Activated CD4-positive, alpha-beta memory T cell treated with anti-CD3 and anti-CD28 coated beads, Interleukin-2, amount 10 ng/mL, durations not matched to agents 7 days and 5 days (primary cell): Measurements from ENCODE around the gene LCN6. TPM values are rescaled to one million over a fixed set of nuclear protein-coding genes. Genes with fewer than 3 reads are reported as not detected.
"Not testable (repeated sequence)": the region's sequence is repeated elsewhere in the genome, so short reads cannot be mapped to it uniquely, and the experiment has no call there.

Experiments used
- CTCF ChIA-PET: fragments of 350-600 bp; sonication (Branson Sonifier 250); formaldehyde crosslinking; loops from one replicate; lab custom pipeline; 2021; ENCODE audit warnings: antibody characterized with exemption, inconsistent platforms; lab: Charles Lee
- POLR2A ChIA-PET: fragments of 350-600 bp; sonication (Branson Sonifier 250); formaldehyde crosslinking; loops from one replicate; lab custom pipeline; 2021; ENCODE audit warnings: antibody characterized with exemption; lab: Charles Lee
- DNase-seq: peaks from one replicate; pipeline ENCODE4 v3.0.0-alpha.2; 2020
- H3K27ac Mint-ChIP-seq: one replicate; pipeline ENCODE4 v1.8.0; 2021; ENCODE audit warnings: mild to moderate bottlenecking, mixed read lengths
- H3K27me3 Mint-ChIP-seq: one replicate; pipeline ENCODE4 v1.8.0; 2021; ENCODE audit warnings: mixed read lengths
- H3K36me3 Mint-ChIP-seq: one replicate; pipeline ENCODE4 v1.8.0; 2021; ENCODE audit warnings: low read depth, mixed read lengths
- H3K4me1 Mint-ChIP-seq: one replicate; pipeline ENCODE4 v1.8.0; 2021; ENCODE audit warnings: mixed read lengths
- H3K4me3 Mint-ChIP-seq: one replicate; pipeline ENCODE4 v1.8.0; 2021; ENCODE audit warnings: mild to moderate bottlenecking, mixed read lengths
- H3K9me3 Mint-ChIP-seq: one replicate; pipeline ENCODE4 v1.8.0; 2021; ENCODE audit warnings: mixed read lengths
- total RNA-seq, 2 experiments: library from RNA; stranded (reverse); gene quantifications; one replicate each; pipeline ENCODE4 v1.2.3, GENCODE V29; 2021

The LCN6 gene
- total RNA-seq, 2 experiments from 2014 or later, result 0.40 TPM; not detected in 1

DNA sequence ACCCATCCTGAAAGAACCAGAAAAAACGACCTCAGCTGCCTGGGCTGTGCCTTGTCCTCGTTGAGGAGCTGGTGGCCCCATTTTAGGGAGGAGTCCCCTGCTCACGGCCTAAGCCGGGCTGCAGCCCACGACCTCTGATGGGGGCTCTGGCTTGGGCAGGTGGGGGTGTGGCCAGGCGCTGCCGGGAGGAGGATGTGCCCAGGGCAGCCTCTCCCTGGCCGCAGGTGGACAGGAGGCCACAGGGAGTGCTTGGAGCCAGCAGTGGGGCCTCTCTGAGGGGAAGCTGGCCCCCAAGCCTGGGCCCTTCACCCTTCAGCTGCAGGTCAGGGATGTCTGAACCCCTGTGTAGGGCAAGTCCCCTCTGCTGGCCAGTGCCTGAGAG is 33.4 kb downstream of the LCN6 start:
- POLR2A ChIA-PET, result interaction anchor here (1.3 to 2.7 kb wide), 2 partner anchors 13 to 29 kb away, joined by 3 to 23 read pairs; no protein-coding TSS in a partner anchor
- Mint-ChIP-seq H3K4me1 (peaks cover 5% of the 10 kb centered on the region), H3K36me3 (no peaks in the 10 kb centered on the region), H3K9me3 (no peaks in the 10 kb centered on the region), H3K4me3 (no peak overlapping the region), H3K27me3 (peaks cover 28% of the 10 kb centered on the region), H3K27ac (no peak overlapping the region)
- DNase-seq, result no peak
- CTCF ChIA-PET, result interaction anchor here (1.5 kb wide), 1 partner anchor 12 kb away, joined by 6 read pairs; no protein-coding TSS in a partner anchor

DNA sequence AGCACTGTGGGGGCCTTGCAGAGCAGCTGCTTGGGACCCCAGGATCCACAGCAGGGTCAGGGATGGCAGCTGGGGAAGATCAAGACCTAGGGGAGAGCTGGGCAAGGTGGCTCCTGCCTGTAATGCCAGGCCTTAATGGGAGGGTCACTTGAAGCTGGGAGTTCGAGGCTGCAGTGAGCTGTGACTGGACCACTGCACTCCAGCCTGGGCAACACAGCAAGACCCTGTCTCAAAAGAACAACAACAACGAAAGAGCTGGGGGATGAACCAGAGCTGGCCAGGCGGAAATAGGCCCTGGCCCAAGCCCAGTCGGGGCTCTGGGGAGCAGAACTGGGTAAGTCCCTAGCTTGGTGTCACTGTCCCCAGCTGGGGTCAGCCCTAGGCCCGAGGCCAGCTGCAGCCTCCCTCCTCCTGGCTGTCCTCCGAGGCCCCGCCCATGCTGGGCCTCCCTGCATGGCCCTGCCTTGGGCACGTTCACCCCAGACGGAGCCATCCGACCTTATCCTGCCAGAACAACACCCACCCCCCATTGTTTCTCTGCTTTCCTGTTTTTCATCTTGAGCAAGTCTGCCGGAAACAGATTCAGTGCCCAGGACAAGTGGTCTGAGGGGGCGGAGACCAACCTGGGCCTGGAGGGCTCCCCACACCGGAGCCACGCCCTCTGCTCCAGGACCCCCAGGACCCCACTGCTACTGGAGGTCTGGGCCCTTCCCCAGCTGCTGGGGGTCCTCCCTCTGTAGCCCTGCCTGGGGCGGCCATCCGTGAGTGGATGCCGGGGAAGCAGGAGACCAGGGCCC is 34.0 kb downstream of the LCN6 start:
- H3K9me3 Mint-ChIP-seq, result no peaks in the 10 kb centered on the region
- H3K27ac Mint-ChIP-seq, result no peak overlapping the region
- ChIA-PET CTCF (interaction anchor here (1.2 to 1.5 kb wide), 2 partner anchors 11 to 13 kb away, joined by 3 to 6 read pairs; no protein-coding TSS in a partner anchor), POLR2A (interaction anchor here (1.0 to 2.7 kb wide), 3 partner anchors 9 to 28 kb away, joined by 3 to 23 read pairs (median 4); no protein-coding TSS in a partner anchor)
- H3K27me3 Mint-ChIP-seq, result peaks cover 28% of the 10 kb centered on the region
- no peak for DNase-seq
- H3K4me3 Mint-ChIP-seq, result no peak overlapping the region
- no peaks in the 10 kb centered on the region for H3K36me3 Mint-ChIP-seq
- peaks cover 4% of the 10 kb centered on the region for H3K4me1 Mint-ChIP-seq

DNA sequence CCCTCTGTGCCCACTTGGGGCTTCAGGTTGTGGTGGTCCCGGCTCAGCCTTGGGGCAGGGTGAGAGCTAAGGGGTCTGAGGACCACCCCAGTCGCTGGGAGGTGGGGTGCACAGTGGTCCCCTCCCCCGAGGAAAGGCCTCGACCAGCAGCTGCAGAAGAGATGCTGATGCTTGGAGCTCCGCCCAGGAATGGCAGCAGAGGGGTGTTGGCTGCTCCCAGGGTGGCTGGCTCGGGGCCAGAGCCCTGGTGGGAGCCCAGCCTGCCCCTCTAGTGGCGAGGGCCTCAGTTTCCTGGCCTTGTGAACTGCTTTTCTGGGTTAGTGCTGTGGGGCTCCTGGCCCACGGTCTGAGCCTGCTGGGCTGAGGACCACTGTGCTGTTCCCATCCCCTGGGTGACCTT is 34.8 kb downstream of the LCN6 start:
- ChIA-PET CTCF (interaction anchor here (1.2 to 1.5 kb wide), 2 partner anchors 12 to 13 kb away, joined by 3 to 6 read pairs; no protein-coding TSS in a partner anchor), POLR2A (interaction anchor here (1.0 to 2.7 kb wide), 3 partner anchors 10 to 28 kb away, joined by 3 to 23 read pairs (median 4); no protein-coding TSS in a partner anchor)
- H3K4me3 Mint-ChIP-seq, result no peak overlapping the region

DNA sequence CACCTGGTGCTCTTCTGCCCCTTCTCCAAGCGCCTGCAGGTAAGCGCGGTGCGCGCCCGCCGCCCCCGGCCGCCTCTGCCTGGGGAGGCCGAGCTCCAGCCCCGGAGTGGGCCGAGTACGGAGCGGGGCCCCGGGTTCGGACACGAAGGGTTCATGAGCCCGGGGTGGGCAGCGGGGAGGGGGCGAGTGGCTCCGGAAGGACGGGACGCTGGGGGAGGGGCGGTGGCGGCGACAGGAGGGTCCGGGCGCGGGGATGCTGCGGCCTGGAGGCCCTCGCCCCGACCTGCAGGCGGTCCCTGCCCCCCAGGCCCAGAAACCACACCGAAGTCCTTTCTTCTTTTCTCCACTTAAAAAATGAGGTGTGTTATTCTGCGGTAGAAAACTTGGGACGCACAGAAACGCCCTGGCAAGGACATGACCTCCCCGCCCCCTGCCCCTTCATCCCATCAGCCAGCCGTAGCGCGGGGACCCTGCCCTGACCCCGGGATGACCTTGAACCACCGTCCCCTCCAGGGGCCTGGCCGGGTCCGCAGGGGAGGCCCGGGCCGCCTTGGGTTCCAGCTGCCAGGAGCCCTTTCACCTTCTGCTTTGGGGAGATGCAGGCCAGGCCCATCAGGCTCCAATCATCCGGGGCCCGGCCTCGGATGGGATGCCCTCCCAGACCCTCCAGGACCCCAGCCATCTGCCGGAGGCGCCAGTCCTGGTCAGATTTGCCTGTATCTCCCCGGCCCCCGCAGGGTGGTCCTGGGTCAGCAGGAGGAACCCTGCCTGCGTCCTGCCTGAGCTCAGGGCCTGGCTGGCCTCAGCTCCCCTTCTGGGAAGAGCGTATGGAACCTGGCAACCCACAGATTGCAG is 35.4 kb downstream of the LCN6 start:
- H3K27me3 Mint-ChIP-seq, result peaks cover 30% of the 10 kb centered on the region
- H3K4me3 Mint-ChIP-seq, result no peak overlapping the region
- no peak for DNase-seq
- no peaks in the 10 kb centered on the region for H3K9me3 Mint-ChIP-seq
- ChIA-PET CTCF (no interaction called here), POLR2A (interaction anchor here (1.0 to 2.7 kb wide), 2 partner anchors 11 to 14 kb away, joined by 4 to 23 read pairs; no protein-coding TSS in a partner anchor)
- peaks cover 2% of the 10 kb centered on the region for H3K4me1 Mint-ChIP-seq
- H3K36me3 Mint-ChIP-seq, result no peaks in the 10 kb centered on the region
- H3K27ac Mint-ChIP-seq, result no peak overlapping the region

More for the DNA sequence above, 34.8 kb downstream of the LCN6 start:
- Mint-ChIP-seq H3K27ac (no peak overlapping the region), H3K36me3 (no peaks in the 10 kb centered on the region), H3K9me3 (no peaks in the 10 kb centered on the region), H3K4me1 (peaks cover 2% of the 10 kb centered on the region), H3K27me3 (peaks cover 28% of the 10 kb centered on the region)
- DNase-seq, result no peak

DNA sequence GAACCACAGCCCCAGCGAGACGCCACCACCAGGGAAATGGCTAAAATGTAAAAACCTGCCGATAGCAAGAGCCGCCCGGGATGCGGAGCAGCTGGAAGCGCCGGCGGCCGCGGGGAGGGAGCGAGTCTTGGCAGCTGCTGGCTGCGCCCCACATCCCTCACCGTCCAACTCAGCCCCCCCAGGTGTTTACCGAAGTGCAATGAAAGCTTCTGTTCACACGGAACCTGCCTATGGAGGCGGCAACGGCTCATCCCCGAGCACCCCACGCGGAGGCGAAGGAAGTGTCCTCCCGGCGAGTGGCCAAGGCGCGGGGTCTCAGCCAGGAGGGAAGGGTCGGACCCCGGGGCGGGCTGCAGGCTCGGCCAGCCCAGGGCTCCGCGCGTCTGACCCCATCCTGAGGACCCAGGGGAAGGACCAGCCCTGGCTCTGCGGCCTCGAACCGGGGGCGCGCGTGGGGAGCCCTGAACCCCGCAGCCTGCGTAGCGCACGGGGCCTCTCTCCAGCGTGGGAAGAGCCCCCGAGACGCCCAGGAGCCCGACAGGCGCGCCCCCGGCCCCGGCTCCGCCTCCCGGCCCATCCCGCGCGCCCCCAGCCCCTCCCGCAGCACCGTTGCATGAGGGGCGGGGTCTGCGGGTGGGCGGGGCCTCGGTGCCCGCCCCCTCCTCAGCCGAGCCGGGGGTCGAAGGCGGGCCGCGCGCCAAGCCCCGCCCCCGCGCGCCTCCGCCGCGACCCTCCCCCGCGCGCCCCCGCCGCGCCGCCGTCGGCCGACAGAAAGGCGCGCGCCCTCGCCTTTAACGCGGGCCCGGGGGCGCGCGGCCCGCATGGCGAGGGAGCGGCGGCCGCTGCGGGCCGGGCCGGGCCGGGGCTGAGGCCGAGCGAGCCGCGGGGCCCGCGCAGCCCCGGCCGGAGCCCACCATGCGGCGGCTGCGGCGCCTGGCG is 36.3 kb downstream of the LCN6 start, which contains the start of gene DIPK1B:
Gene DIPK1B, plus strand, starts transcription at position 822 of the 939 bp plus-strand sequence. Its CDS starts 94 bp downstream, at position 916.
- no peaks in the 10 kb centered on the region for H3K36me3 Mint-ChIP-seq
- ChIA-PET CTCF (no interaction called here), POLR2A (no interaction called here)
- H3K27me3 Mint-ChIP-seq, result peaks cover 31% of the 10 kb centered on the region
- no peak within 1 kb of the TSS for H3K4me3 Mint-ChIP-seq
- no peak within 1 kb of the TSS for H3K27ac Mint-ChIP-seq
- H3K4me1 Mint-ChIP-seq, result peaks cover 2% of the 10 kb centered on the region
- DNase-seq, result no peak
- H3K9me3 Mint-ChIP-seq, result no peaks in the 10 kb centered on the region

DNA sequence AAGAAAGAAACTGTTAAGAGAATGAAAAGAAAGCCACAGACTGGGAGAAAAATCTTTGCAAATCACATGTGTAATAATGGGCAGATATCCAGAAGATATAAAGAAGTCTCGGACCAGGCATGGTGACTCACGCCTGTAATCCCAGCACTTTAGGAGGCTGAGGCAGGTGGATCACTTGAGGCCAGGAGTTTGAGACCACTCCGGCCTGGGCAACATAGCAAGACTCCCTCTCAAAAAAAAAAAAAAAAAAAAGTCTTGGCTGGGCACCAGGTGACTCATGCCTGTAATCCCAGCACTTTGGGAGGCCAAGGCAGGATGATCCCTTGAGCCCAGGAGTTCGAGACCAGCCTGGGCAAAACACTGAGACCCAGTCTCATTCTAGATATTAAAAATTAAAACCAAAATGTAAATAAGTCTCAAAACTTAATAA is 37.1 kb downstream of the LCN6 start:
- POLR2A ChIA-PET, H3K36me3 Mint-ChIP-seq, H3K27ac Mint-ChIP-seq, H3K4me1 Mint-ChIP-seq, DNase-seq, CTCF ChIA-PET, H3K4me3 Mint-ChIP-seq, H3K9me3 Mint-ChIP-seq: not testable (repeated sequence)
- peaks cover 31% of the 10 kb centered on the region for H3K27me3 Mint-ChIP-seq

DNA sequence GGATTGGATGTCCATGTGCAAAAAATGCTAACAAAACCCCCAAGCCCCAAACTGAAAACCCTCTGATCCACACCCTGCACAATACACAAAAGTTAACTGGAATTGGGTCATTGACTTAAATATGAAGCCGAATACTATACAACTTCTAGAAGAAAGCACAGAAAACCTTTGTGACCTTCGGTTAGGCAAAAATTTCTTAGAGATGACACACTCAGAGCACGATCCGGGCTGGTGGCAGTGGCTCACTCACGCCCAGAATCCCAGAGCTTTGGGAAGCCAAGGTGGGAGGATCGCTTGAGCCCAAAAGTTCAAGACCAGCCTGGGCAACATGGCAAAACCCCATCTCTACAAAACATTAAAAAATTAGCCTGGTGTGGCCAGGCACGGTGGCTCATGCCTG is 37.8 kb downstream of the LCN6 start:
- no peak for DNase-seq
- Mint-ChIP-seq H3K4me3 (no peak overlapping the region), H3K4me1 (peaks cover 2% of the 10 kb centered on the region), H3K9me3 (no peaks in the 10 kb centered on the region), H3K27me3 (peaks cover 33% of the 10 kb centered on the region), H3K27ac (no peak overlapping the region), H3K36me3 (no peaks in the 10 kb centered on the region)
- CTCF ChIA-PET, result no interaction called here
- POLR2A ChIA-PET, result no interaction called here

DNA sequence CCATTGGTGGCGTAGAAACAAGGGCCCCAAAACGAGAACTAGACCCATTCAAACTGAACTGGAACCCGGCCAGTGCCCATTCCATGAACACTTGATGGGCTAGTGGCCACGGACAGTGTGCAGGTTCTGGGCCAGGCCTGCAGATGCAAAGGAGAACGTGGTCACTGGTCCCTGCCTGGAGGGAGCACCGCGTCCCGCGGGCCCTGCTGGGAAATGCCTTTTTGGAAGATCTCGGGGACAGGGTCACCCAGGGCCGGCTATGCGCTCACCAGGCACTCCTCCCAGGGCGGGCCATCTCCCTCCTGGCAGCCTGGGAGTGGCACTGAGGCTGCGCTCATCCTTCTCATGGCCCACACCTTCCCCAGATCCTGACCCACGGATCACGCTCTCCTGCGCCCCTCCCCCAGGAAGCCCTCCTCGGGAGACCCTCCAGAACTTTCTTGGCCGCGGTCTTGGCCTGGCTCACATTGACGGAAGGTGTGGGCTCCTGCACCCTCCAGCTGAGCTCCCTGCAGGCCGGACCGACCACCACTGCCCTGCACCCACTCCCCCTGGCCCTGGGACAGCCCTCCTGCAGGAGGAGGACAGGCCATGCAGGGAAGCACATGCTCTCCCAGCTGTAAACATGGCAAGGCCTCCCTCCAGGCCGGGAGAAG is 38.7 kb downstream of the LCN6 start:
- DNase-seq, result no peak
- H3K4me1 Mint-ChIP-seq, result peaks cover 2% of the 10 kb centered on the region
- no peaks in the 10 kb centered on the region for H3K9me3 Mint-ChIP-seq
- H3K36me3 Mint-ChIP-seq, result no peaks in the 10 kb centered on the region
- H3K4me3 Mint-ChIP-seq, result no peak overlapping the region
- no peak overlapping the region for H3K27ac Mint-ChIP-seq
- H3K27me3 Mint-ChIP-seq, result peaks cover 34% of the 10 kb centered on the region
- ChIA-PET CTCF (interaction anchor here (1.8 kb wide), 1 partner anchor 17 kb away, joined by 6 read pairs; no protein-coding TSS in a partner anchor), POLR2A (no interaction called here)

DNA sequence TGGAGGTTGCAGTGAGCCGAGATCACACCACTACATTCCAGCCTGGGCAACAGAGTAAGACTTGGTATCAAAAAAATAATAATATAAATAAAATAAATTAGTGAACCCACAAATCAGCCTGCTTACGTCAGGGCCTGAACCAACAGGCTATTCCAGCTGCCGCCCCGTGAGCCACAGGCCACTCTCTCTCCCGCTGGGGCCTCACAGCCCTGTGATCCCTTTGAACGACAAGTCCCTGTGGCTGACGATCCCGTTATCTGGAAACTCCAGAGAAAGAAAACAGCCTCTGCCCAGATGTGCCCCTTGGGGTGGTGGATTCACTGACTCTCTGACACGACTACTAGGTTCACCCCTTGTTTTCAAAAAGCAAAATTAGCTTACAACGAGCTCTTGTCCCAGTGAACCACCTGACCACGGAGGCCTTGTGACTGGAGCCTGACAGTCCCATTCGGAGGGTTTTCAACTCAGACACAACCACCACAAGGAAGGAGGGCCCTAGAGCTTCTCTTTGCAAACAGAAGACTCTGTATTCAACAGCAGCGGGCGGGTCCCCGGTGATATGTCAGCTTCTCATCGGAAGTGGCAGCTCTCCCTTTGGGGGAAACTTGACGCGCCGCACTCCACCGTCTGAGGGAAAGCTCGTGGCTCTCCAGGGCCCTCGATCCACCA is 40.3 kb downstream of the LCN6 start:
- Mint-ChIP-seq H3K36me3 (no peaks in the 10 kb centered on the region), H3K27me3 (peaks cover 29% of the 10 kb centered on the region), H3K4me1 (peaks cover 2% of the 10 kb centered on the region), H3K4me3 (no peak overlapping the region), H3K27ac (no peak overlapping the region), H3K9me3 (no peaks in the 10 kb centered on the region)
- POLR2A ChIA-PET, result interaction anchor here (1.3 to 2.1 kb wide), 2 partner anchors 19 to 21 kb away, joined by 3 to 12 read pairs; no protein-coding TSS in a partner anchor
- no peak for DNase-seq
- CTCF ChIA-PET, result interaction anchor here (0.8 to 1.8 kb wide), 3 partner anchors 15 to 36 kb away, joined by 3 to 6 read pairs (median 3); no protein-coding TSS in a partner anchor

DNA sequence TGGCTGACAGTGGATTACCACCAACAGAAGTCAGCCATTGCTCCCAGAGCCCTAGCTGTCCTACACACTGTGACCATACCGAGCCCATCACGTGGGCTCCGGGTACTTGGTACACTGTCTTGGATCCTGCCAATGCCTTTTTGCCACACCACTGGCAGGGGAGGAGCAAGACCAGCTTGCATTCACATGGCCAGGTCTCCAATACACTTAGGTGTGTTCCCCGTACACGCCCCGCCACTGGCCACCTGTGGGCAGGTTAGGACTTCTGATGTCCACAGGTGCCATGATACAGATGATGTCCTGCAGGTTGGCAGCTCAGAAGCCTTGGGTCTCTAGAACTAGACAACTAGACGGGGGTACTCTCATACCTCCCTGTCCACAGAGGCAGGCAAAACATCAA is 41.3 kb downstream of the LCN6 start:
- H3K4me3 Mint-ChIP-seq, result no peak overlapping the region
- no peak overlapping the region for H3K27ac Mint-ChIP-seq

DNA sequence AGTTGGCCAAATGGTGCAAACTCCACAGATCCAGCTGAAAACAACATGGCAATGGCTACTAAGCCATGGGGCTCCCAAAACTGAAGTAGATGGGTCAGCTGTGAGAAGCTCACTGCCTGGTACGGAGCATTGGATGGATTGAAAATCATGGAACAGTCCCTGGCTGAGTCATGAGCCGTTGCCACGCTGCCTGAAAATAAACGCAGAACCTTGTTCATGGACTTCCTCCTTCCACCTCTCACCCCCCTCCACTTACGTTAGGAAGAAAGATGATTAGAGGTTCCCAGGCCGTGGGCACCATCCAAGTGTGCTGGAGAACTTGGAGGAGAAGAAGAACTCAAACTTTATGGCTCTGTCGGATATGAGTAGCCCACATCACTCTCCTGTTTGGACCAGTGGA is 42.8 kb downstream of the LCN6 start:
- H3K27ac Mint-ChIP-seq, result no peak overlapping the region
- no peak overlapping the region for H3K4me3 Mint-ChIP-seq
- POLR2A ChIA-PET, result no interaction called here
- H3K27me3 Mint-ChIP-seq, result peaks cover 27% of the 10 kb centered on the region
- no peaks in the 10 kb centered on the region for H3K36me3 Mint-ChIP-seq
- H3K9me3 Mint-ChIP-seq, result no peaks in the 10 kb centered on the region
- CTCF ChIA-PET, result no interaction called here
- peaks cover 15% of the 10 kb centered on the region for H3K4me1 Mint-ChIP-seq
- DNase-seq, result no peak

More for the DNA sequence above, 41.3 kb downstream of the LCN6 start:
- DNase-seq, result no peak
- Mint-ChIP-seq H3K9me3 (no peaks in the 10 kb centered on the region), H3K27me3 (peaks cover 33% of the 10 kb centered on the region), H3K36me3 (no peaks in the 10 kb centered on the region), H3K4me1 (peaks cover 5% of the 10 kb centered on the region)
- ChIA-PET POLR2A (interaction anchor here (2.1 kb wide), 1 partner anchor 20 kb away, joined by 12 read pairs; no protein-coding TSS in a partner anchor), CTCF (interaction anchor here (1.2 kb wide), 1 partner anchor 20 kb away, joined by 4 read pairs; no protein-coding TSS in a partner anchor)
